ENCODE results near the gene ZNF319.
A peak's percentile ranks its signal among the peaks of the same experiment; 100 is the strongest.
"Not testable (repeated sequence)": the region's sequence is repeated elsewhere in the genome, so short reads cannot be mapped to it uniquely, and the experiment has no call there.

ZNF319 gene

GRCh38 chr16:58009856-58010416 is 9.5 kb upstream of the ZNF319 start:
- no peak for DNase-seq (ENCODE audit: low spot score)
- no peak for TF ChIP-seq CTCF (IDR thresholded peaks at IDR 0.05; ENCODE audit: extremely low read depth, missing control alignments)

- DNase-seq (ENCODE audit: low spot score): not testable (repeated sequence)
Measured at GRCh38 chr16:58004736-58005135, 4.3 kb upstream of the ZNF319 start.

- no peak for DNase-seq (ENCODE audit: low spot score)
- TF ChIP-seq CTCF (IDR thresholded peaks at IDR 0.05; ENCODE audit: extremely low read depth, missing control alignments): no peak
Measured at GRCh38 chr16:58002936-58003335, 2.5 kb upstream of the ZNF319 start.

GRCh38 chr16:58002416-58002800 is 1.9 kb upstream of the ZNF319 start:
- DNase-seq (ENCODE audit: low spot score): no peak

GRCh38 chr16:58001781-58002415 is 1.4 kb upstream of the ZNF319 start:
- TF ChIP-seq CTCF (IDR thresholded peaks at IDR 0.05; ENCODE audit: extremely low read depth, missing control alignments): no peak

More at GRCh38 chr16:58002416-58002800, 1.9 kb upstream of the ZNF319 start:
- no peak for TF ChIP-seq CTCF (IDR thresholded peaks at IDR 0.05; ENCODE audit: extremely low read depth, missing control alignments)

GRCh38 chr16:58000706-58001676 is 519 bp upstream of the ZNF319 start, which contains the start of gene USB1:
TSS of gene USB1 (plus strand) at chr16:58001407. CDS start at chr16:58001484, 77 bp downstream.
- peak; percentile 98 for DNase-seq (ENCODE audit: low spot score)
- TF ChIP-seq CTCF (IDR thresholded peaks at IDR 0.05; ENCODE audit: extremely low read depth, missing control alignments): peak; percentile 54

More at GRCh38 chr16:58001781-58002415, 1.4 kb upstream of the ZNF319 start:
- no peak for DNase-seq (ENCODE audit: low spot score)

GRCh38 chr16:57999366-57999970 is 1.0 kb downstream of the ZNF319 start:
- no peak for TF ChIP-seq CTCF (IDR thresholded peaks at IDR 0.05; ENCODE audit: extremely low read depth, missing control alignments)
- DNase-seq (ENCODE audit: low spot score): peak; percentile 65
